ENCODE data around the gene MLIP. TPM values are rescaled to one million over a fixed set of nuclear protein-coding genes. Genes with fewer than 3 reads are reported as not detected.
A peak's percentile ranks its signal among the peaks of the same experiment; 100 is the strongest.

MLIP gene
- total RNA-seq, 2 experiments from 2014 or later, result not detected

- intact Hi-C loops (cut with micrococcal nuclease), result no loop called here
- Mint-ChIP-seq H3K27me3 (no peaks in the 10 kb centered on the region), H3K27ac (no peak within 1 kb of the TSS), H3K4me3 (no peak within 1 kb of the TSS), H3K4me1 (ENCODE audit: low read depth) (no peaks in the 10 kb centered on the region), H3K9me3 (peaks cover 6% of the 10 kb centered on the region), H3K36me3 (ENCODE audit: low read depth) (no peaks in the 10 kb centered on the region)
- DNase-seq, result no peak
- ChIA-PET POLR2A (no interaction called here), CTCF (no interaction called here)
- TF ChIP-seq, protein P1, sequence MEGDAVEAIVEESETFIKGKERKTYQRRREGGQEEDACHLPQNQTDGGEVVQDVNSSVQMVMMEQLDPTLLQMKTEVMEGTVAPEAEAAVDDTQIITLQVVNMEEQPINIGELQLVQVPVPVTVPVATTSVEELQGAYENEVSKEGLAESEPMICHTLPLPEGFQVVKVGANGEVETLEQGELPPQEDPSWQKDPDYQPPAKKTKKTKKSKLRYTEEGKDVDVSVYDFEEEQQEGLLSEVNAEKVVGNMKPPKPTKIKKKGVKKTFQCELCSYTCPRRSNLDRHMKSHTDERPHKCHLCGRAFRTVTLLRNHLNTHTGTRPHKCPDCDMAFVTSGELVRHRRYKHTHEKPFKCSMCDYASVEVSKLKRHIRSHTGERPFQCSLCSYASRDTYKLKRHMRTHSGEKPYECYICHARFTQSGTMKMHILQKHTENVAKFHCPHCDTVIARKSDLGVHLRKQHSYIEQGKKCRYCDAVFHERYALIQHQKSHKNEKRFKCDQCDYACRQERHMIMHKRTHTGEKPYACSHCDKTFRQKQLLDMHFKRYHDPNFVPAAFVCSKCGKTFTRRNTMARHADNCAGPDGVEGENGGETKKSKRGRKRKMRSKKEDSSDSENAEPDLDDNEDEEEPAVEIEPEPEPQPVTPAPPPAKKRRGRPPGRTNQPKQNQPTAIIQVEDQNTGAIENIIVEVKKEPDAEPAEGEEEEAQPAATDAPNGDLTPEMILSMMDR (IDR thresholded peaks at IDR 0.05), result no peak
- ATAC-seq, result no peak
Observed at GRCh38 chr6:54308289-54308985, 197.2 kb downstream of the MLIP start, which contains the start of gene TINAG. Gene TINAG (plus strand): TSS chr6:54308441. CDS start chr6:54308551, 110 bp downstream.

DNA sequence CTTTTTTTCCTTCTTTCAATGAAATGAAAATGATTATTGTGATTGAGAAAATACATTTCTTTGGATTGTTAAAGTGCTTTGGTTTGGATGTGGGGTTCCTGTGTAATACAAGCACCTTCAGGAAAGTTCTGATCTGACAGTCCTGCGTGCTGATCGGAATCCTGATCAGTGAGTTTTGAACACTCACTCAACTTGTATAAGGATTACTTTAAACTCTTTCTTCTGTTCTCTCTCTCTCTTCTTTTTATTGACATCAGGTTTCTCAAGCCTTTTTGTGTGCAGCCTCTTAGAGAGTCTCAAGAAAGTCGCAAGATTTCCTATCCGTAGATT is 197.7 kb downstream of the MLIP start:
- Mint-ChIP-seq H3K36me3 (ENCODE audit: low read depth) (no peaks in the 10 kb centered on the region), H3K4me1 (ENCODE audit: low read depth) (no peaks in the 10 kb centered on the region), H3K9me3 (peaks cover 6% of the 10 kb centered on the region), H3K27me3 (no peaks in the 10 kb centered on the region), H3K4me3 (no peak overlapping the region), H3K27ac (no peak overlapping the region)
- POLR2A ChIA-PET, result no interaction called here
- ATAC-seq, result no peak
- TF ChIP-seq, protein P1 (IDR thresholded peaks at IDR 0.05), result no peak
- intact Hi-C loops (cut with micrococcal nuclease), result no loop called here
- CTCF ChIA-PET, result no interaction called here
- DNase-seq, result no peak

GRCh38 chr6:54310377-54311152 is 199.3 kb downstream of the MLIP start:
- ATAC-seq (no peak), DNase-seq (no peak)
- H3K27me3 Mint-ChIP-seq, result no peaks in the 10 kb centered on the region
- H3K36me3 Mint-ChIP-seq (ENCODE audit: low read depth), result no peaks in the 10 kb centered on the region
- peaks cover 5% of the 10 kb centered on the region for H3K9me3 Mint-ChIP-seq
- intact Hi-C loops (cut with micrococcal nuclease), result no loop called here
- no peaks in the 10 kb centered on the region for H3K4me1 Mint-ChIP-seq (ENCODE audit: low read depth)
- POLR2A ChIA-PET, result no interaction called here
- TF ChIP-seq, protein P1 (IDR thresholded peaks at IDR 0.05), result peak; percentile 37
- CTCF ChIA-PET, result no interaction called here
- no peak overlapping the region for H3K4me3 Mint-ChIP-seq
- H3K27ac Mint-ChIP-seq, result no peak overlapping the region

DNA sequence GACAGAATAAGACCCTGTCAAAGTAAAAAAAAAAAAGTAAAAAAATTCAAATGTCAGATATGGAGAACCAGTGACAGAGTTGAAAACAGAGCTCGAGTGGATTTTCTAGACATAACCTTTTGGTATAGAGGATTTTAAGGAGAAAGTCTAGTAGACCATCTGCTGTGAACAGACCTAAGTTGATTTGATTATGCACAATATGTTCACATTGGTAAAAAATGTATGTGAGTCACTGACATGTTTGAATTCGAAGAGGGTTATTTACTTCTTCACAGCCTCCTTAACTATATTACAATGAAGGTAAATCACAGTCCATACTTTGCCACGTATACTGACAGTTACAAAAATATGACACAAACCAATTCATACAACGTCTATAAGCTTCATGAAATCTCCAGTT is 204.4 kb downstream of the MLIP start:
- Mint-ChIP-seq H3K4me1 (ENCODE audit: low read depth) (no peaks in the 10 kb centered on the region), H3K9me3 (peaks cover 5% of the 10 kb centered on the region), H3K36me3 (ENCODE audit: low read depth) (no peaks in the 10 kb centered on the region), H3K4me3 (no peak overlapping the region), H3K27me3 (no peaks in the 10 kb centered on the region), H3K27ac (no peak overlapping the region)
- ChIA-PET CTCF (interaction anchor here (1.0 kb wide), 1 partner anchor 13 kb away, joined by 3 read pairs; no protein-coding TSS in a partner anchor), POLR2A (no interaction called here)
- no peak for DNase-seq
- intact Hi-C loops (cut with micrococcal nuclease), result no loop called here
- ATAC-seq, result no peak
- TF ChIP-seq, protein P1 (IDR thresholded peaks at IDR 0.05), result no peak

Other genes starting within 250 kb of the MLIP start
- not detected for gene TINAG, start 197.0 kb downstream of the MLIP start, total RNA-seq

Data from activated CD8-positive, alpha-beta T cell treated with anti-CD3 and anti-CD28 coated beads for 36 hours (primary cell).